WTC11 (cell line): Measurements from ENCODE around the gene BORCS8.

ENCODE experiments used
- ATF2 ChIP-seq: sonication (generic); formaldehyde crosslinking; IDR thresholded peaks from 2 replicates; pipeline ENCODE4 v1.8.1; 2022; ENCODE audit warnings: low read depth, missing genetic modification reagents, borderline replicate concordance
- CTCF ChIP-seq: fragments of 200-600 bp; IDR thresholded peaks from 2 replicates; pipeline ENCODE4 v1.8.0; 2022; ENCODE audit warnings: antibody characterized with exemption
- ESRRA ChIP-seq: sonication (generic); formaldehyde crosslinking; IDR thresholded peaks from 2 replicates; pipeline ENCODE4 v1.8.1; 2022; ENCODE audit warnings: mild to moderate bottlenecking, missing genetic modification reagents, borderline replicate concordance
- MAX ChIP-seq: sonication (generic); formaldehyde crosslinking; IDR thresholded peaks from 2 replicates; pipeline ENCODE4 v1.8.0; 2022; ENCODE audit warnings: mild to moderate bottlenecking, missing genetic modification reagents
- OVOL2 ChIP-seq: fragments of 250-450 bp; sonication (Bioruptor Pico); IDR thresholded peaks from 2 replicates; pipeline ENCODE4 v1.9.0; 2021; ENCODE audit warnings: mild to moderate bottlenecking, borderline replicate concordance
- SMAD3 ChIP-seq: sonication (generic); formaldehyde crosslinking; IDR thresholded peaks from 2 replicates; pipeline ENCODE4 v1.8.0; 2022; ENCODE audit warnings: missing genetic modification reagents, mild to moderate bottlenecking, borderline replicate concordance
- SP1 ChIP-seq: sonication (generic); formaldehyde crosslinking; conservative IDR thresholded peaks from 2 replicates; pipeline ENCODE4 v1.8.1; 2022; ENCODE audit warnings: missing genetic modification reagents
- STAT6 ChIP-seq: sonication (generic); formaldehyde crosslinking; conservative IDR thresholded peaks from 2 replicates; pipeline ENCODE4 v1.8.1; 2023; ENCODE audit warnings: mild to moderate bottlenecking, low read depth, missing genetic modification reagents, moderate library complexity
- USF2 ChIP-seq: sonication (generic); formaldehyde crosslinking; IDR thresholded peaks from 2 replicates; pipeline ENCODE4 v1.8.1; 2023; ENCODE audit warnings: mild to moderate bottlenecking, missing genetic modification reagents, moderate library complexity
- ZNF281 ChIP-seq: sonication (generic); formaldehyde crosslinking; IDR thresholded peaks from 2 replicates; pipeline ENCODE4 v1.8.0; 2023; ENCODE audit warnings: mild to moderate bottlenecking, missing genetic modification reagents
- ZNF396 ChIP-seq: fragments of 250-450 bp; sonication (Bioruptor Pico); IDR thresholded peaks from 2 replicates; pipeline ENCODE4 v1.8.0; 2021; ENCODE audit warnings: mild to moderate bottlenecking, moderate library complexity, borderline replicate concordance
- ZNF416 ChIP-seq: fragments of 250-450 bp; sonication (Bioruptor Pico); IDR thresholded peaks from 2 replicates; pipeline ENCODE4 v1.9.0; 2021; ENCODE audit warnings: mild to moderate bottlenecking, inconsistent platforms

GRCh38 chr19:19227217-19227616 lies 35.3 kb upstream of the BORCS8 start:
- no peak for TF ChIP-seq CTCF
- TF ChIP-seq SMAD3 (CRISPR knock-in tag), result no peak
- TF ChIP-seq OVOL2 (CRISPR knock-in tag), result no peak
- TF ChIP-seq ZNF416 (CRISPR knock-in tag), result no peak
- no peak for TF ChIP-seq SP1 (CRISPR knock-in tag)
- TF ChIP-seq USF2 (CRISPR knock-in tag), result no peak
- no peak for TF ChIP-seq ZNF281
- no peak for TF ChIP-seq MAX (CRISPR knock-in tag)
- TF ChIP-seq ATF2 (CRISPR knock-in tag), result no peak
- TF ChIP-seq ZNF396, result no peak
- no peak for TF ChIP-seq ESRRA
- no peak for TF ChIP-seq STAT6
